ENCODE data around the gene MAP1B.

The MAP1B gene

GRCh38 chr5:72101828-72102227, 5.4 kb upstream of the MAP1B start:
- no peak for DNase-seq

- DNase-seq, result no peak
Observed at GRCh38 chr5:72106817-72107130, 501 bp upstream of the MAP1B start.

- peak in 1 of 2 experiments; percentile 55 for DNase-seq
Observed at GRCh38 chr5:72107901-72108201, 576 bp downstream of the MAP1B start.

- DNase-seq, result peak; percentile 43 to 64
Observed at GRCh38 chr5:72108202-72109061, 1.2 kb downstream of the MAP1B start.

GRCh38 chr5:72109062-72109411, 1.8 kb downstream of the MAP1B start:
- no peak for DNase-seq

- DNase-seq, result no peak
Observed at GRCh38 chr5:72109625-72110024, 2.4 kb downstream of the MAP1B start.

- no peak for DNase-seq
Observed at GRCh38 chr5:72110394-72111013, 3.2 kb downstream of the MAP1B start.

- no peak for DNase-seq
Observed at GRCh38 chr5:72112389-72112788, 5.1 kb downstream of the MAP1B start.

- no peak for DNase-seq
Observed at GRCh38 chr5:72114629-72115028, 7.4 kb downstream of the MAP1B start.

- DNase-seq, result no peak
Observed at GRCh38 chr5:72115296-72115695, 8.0 kb downstream of the MAP1B start.

- DNase-seq, result no peak
Observed at GRCh38 chr5:72117307-72117706, 10.0 kb downstream of the MAP1B start.

GRCh38 chr5:72121052-72121779, 13.9 kb downstream of the MAP1B start:
- no peak for DNase-seq

GRCh38 chr5:72121780-72122445, 14.6 kb downstream of the MAP1B start:
- no peak for DNase-seq

- DNase-seq, result no peak
Observed at GRCh38 chr5:72122602-72123001, 15.3 kb downstream of the MAP1B start.

GRCh38 chr5:72123764-72124376, 16.6 kb downstream of the MAP1B start:
- DNase-seq, result no peak

GRCh38 chr5:72125271-72125940, 18.1 kb downstream of the MAP1B start:
- DNase-seq, result no peak

- DNase-seq, result no peak
Observed at GRCh38 chr5:72125941-72126620, 18.8 kb downstream of the MAP1B start.

GRCh38 chr5:72126796-72127195, 19.5 kb downstream of the MAP1B start:
- DNase-seq, result no peak

- no peak for DNase-seq
Observed at GRCh38 chr5:72129725-72130124, 22.4 kb downstream of the MAP1B start.

- DNase-seq, result no peak
Observed at GRCh38 chr5:72130351-72130761, 23.1 kb downstream of the MAP1B start.

- peak in 1 of 2 experiments; percentile 23 for DNase-seq
Observed at GRCh38 chr5:72133212-72133990, 26.1 kb downstream of the MAP1B start.

Measured in SW 1271 (cell line).